ENCODE data around the gene SYS1. TPM values are rescaled to one million over a fixed set of nuclear protein-coding genes. Genes with fewer than 3 reads are reported as not detected.

SYS1 gene
- total RNA-seq, 1 donor from 2014 or later = 30.7 TPM

DNA sequence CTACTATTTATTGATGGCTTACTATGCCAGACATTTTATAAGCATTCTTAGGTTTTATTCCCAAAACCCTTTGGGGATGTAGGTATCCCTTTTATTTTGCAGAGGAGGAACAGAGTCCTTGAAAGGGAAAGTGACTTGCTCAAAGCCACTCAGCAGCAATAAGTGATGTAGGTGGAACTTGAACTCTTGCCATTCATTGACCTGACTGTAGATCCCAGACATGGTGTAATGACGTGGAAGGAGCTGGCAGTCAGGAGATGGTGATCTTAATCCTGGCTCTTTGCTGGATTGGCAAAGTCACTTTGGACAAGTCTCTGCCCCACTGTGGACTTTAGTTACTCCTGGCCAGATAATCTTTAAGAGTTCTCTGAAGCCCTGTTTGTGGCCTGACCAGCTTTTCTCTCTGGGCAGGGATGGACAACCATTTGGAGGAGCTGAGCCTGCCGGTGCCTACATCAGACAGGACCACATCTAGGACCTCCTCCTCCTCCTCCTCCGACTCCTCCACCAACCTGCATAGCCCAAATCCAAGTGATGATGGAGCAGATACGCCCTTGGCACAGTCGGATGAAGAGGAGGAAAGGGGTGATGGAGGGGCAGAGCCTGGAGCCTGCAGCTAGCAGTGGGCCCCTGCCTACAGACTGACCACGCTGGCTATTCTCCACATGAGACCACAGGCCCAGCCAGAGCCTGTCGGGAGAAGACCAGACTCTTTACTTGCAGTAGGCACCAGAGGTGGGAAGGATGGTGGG, 46.7 kb downstream of the SYS1 start:
- intact Hi-C loops (cut with micrococcal nuclease) = no loop called here

GRCh38 chr20:45410887-45411286, 47.9 kb downstream of the SYS1 start:
- intact Hi-C loops (cut with micrococcal nuclease) = no loop called here

- intact Hi-C loops (cut with micrococcal nuclease) = no loop called here
Measured at GRCh38 chr20:45412653-45413052, 49.7 kb downstream of the SYS1 start.

DNA sequence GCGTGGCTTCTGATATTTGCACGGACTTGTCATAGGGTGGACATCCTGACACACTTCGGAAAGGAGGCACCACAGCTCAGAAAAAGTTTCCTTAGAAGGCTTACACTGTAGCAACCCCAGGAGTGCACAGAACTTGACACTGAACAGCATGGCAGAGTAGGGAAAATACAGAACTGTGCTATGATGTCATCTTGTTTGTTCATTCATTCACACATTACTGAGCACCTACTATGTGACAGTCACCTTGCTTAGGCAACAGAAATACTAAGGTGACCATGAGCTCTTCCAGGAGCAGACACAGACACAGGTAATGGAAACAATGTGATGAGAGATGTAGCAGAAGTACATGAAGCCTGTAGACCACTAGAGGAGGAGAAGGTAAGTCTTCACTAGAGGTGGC, 50.5 kb downstream of the SYS1 start:
- intact Hi-C loops (cut with micrococcal nuclease) = no loop called here

- intact Hi-C loops (cut with micrococcal nuclease) = loop anchor here (1.0 to 5.0 kb wide), 10 partner anchors 9 to 764 kb away; partner anchors contain the start of genes ACOT8, ADA, SYS1 and ZSWIM3
Measured at GRCh38 chr20:45415822-45416637, 53.1 kb downstream of the SYS1 start, which contains the start of gene PIGT. Gene PIGT (plus strand): TSS chr20:45416141. CDS start chr20:45416157, 16 bp downstream.

GRCh38 chr20:45416917-45417316, 54.0 kb downstream of the SYS1 start:
- intact Hi-C loops (cut with micrococcal nuclease) = loop anchor here (1.0 to 5.0 kb wide), 10 partner anchors 10 to 765 kb away; partner anchors contain the start of genes ACOT8, ADA, SYS1 and ZSWIM3

Other genes starting within 250 kb of the SYS1 start
- gene WFDC5, start 248.0 kb upstream of the SYS1 start, total RNA-seq = not detected in 2 replicates
- not detected in 2 replicates for gene WFDC12, start 238.7 kb upstream of the SYS1 start, total RNA-seq
- not detected in 2 replicates for gene PI3, start 188.3 kb upstream of the SYS1 start, total RNA-seq
- gene SEMG1, start 156.1 kb upstream of the SYS1 start, total RNA-seq = not detected in 2 replicates
- not detected in 2 replicates for gene SEMG2, start 141.8 kb upstream of the SYS1 start, total RNA-seq
- 0.64 and 0.88 TPM in 2 replicates for gene SLPI, start 108.6 kb upstream of the SYS1 start, total RNA-seq
- 0.17 TPM in 1 of 2 replicates, not detected in the other for gene RBPJL, start 56.3 kb upstream of the SYS1 start, total RNA-seq
- 6.1 and 6.7 TPM in 2 replicates for gene MATN4, start 54.9 kb upstream of the SYS1 start, total RNA-seq
- 89.7 and 90.4 TPM in 2 replicates for gene SDC4, start 14.7 kb upstream of the SYS1 start, total RNA-seq
- not detected in 2 replicates for gene TP53TG5, start 15.2 kb downstream of the SYS1 start, total RNA-seq
- gene DBNDD2, start 45.1 kb downstream of the SYS1 start, total RNA-seq = 19.6 and 22.5 TPM in 2 replicates
- gene PIGT, start 53.0 kb downstream of the SYS1 start, total RNA-seq = 85.2 and 87.5 TPM in 2 replicates
- 0.34 TPM in 1 of 2 replicates, not detected in the other for gene WFDC2, start 106.6 kb downstream of the SYS1 start, total RNA-seq
- not detected in 2 replicates for gene SPINT3, start 152.5 kb downstream of the SYS1 start, total RNA-seq
- gene WFDC6, start 176.3 kb downstream of the SYS1 start, total RNA-seq = not detected in 2 replicates
- not detected in 2 replicates for gene EPPIN, start 184.2 kb downstream of the SYS1 start, total RNA-seq
- gene WFDC8, start 216.1 kb downstream of the SYS1 start, total RNA-seq = not detected in 2 replicates